Hippocampal formation (tissue), 2 donors: ENCODE results near the gene DYDC2.
"Not testable (repeated sequence)": the region's sequence is repeated elsewhere in the genome, so short reads cannot be mapped to it uniquely, and the experiment has no call there.

Experiments used
- DNase-seq, 2 donors: peaks; one replicate each; lab custom pipeline; 2025; lab: John Stamatoyannopoulos, UW

Gene DYDC2

DNA sequence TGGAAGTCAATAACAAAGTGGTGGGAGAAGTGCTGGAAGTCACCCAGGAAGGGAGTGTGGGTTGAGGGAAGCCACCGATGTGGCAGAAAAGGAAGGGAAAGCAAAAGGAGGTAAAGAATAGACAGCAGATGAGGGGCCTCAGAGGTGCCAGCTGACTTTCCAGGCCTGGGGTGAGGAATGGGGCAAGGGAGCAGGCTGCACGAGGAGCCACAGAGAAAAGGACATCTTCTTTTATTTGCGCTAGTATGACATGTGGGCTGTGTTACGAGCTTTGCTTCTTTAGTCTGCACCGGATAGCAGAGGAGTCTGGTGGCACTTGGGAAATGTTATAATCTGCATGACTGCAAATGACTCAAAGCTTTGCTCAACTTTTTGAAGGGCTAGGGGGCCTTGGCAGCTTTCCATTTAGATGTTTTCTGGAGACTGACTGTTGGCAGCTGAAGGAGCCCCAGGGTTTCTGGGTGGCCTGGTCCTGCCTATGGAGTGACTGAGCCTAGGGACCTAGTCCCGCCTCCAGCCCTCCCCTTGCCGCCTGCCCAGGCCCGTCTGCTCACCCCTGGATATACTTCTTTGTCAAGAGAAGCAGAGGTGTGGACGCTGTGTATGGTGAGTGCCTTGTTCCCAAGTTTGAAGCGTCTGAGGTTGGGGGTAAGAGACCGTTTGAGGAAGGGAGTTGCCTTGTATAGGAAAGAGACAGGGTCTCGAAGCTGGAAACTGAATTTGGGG is 56.9 kb downstream of the DYDC2 start:
- no peak for DNase-seq

- no peak for DNase-seq
Observed at GRCh38 chr10:80414142-80414895, 57.7 kb downstream of the DYDC2 start.

DNA sequence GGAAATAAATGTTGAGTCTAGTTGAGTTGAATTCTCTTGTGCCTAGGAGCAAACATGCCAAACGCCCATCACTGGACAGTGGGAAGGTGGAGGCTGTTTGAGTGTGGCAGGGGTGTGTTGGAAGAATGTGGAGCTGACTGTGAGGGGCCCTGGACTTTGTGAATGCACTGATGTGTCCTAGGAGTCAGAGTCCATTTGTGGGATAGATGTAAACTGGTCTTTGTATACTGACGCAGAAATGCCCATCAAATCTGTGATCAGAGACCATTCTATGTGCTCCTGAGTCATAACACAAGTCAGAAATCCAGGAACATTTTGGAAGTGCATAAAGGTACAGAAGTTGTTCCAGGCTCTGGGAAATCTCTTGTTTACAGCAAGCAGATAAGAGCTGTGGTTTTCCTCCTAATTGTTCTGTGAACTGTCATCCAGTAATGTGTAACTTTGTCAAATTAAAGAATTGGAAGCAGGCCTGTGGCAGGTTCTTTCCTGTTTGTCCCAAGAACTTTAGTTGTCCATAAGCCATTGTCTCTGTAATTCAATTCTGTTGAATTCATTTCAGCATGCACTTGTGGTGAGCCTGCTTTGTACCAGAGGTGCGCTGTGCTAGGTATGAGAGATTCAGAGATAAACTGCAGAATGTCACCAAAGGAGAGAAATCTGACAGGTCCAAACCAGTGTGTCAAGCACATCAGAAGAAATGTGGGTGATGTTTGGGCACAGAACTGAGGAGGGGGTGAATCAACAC is 59.3 kb downstream of the DYDC2 start:
- DNase-seq: no peak

- DNase-seq: peak in 1 of 2 donors; percentile 36
Observed at GRCh38 chr10:80416479-80417098, 60.0 kb downstream of the DYDC2 start.

GRCh38 chr10:80417256-80417655 is 60.7 kb downstream of the DYDC2 start:
- DNase-seq: not testable (repeated sequence)
